IPS-11a (cell line): ENCODE data around the gene KRT27.
"Not testable (repeated sequence)": the region's sequence is repeated elsewhere in the genome, so short reads cannot be mapped to it uniquely, and the experiment has no call there.

ENCODE experiments used
- H3K4me3 ChIP-seq: one replicate; pipeline ENCODE4 v1.5.1; 2013; ENCODE audit warnings: low read depth, low read length, control low read depth

The KRT27 gene

DNA sequence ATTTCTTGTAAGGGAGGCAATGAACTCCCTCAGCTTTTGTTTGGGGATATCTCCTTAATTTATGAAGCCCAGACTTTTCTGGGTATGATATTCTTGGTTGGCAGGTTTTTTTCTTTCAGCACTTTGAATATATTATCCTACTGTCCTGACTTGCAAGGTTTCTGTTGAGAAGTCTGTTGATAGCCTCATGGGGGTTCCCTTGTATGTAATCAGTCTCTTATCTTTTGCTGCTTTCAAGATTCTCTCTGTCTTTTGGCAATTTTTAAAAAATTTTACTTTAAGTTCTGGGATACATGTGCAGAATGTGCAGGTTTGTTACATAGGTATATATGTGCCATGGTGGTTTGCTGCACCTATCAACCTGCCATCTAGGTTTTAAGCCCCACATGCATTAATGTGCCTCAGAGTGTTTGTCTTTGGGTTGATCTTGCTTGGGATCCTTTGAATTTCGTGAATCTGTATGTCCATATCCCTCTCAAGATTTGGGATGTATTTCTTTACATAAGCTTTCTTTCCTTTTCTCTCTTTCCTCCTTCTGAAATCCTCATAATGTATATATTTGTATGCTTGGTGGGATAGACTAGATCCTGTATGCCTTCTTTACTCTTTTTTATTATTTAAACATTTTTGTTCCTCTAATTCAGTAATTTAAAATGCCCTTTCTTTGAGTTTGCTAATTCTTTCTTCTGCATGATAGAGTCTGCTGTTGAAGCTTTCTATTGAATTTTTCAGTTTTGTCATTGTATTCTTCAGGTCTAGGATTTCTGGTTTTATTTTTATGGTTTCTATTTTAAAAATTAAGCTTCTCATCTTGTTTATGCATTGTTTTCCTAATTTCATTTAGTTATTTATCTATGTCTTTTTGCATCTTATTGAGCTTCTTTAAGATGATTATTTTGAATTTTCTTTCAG is 22.0 kb downstream of the KRT27 start:
- no peak overlapping the region for H3K4me3 ChIP-seq

GRCh38 chr17:40755231-40755630 is 27.1 kb downstream of the KRT27 start, which contains the start of gene KRT25:
Gene KRT25 (minus strand): TSS chr17:40755331. CDS start chr17:40755271, 60 bp downstream.
- no peak within 1 kb of the TSS for H3K4me3 ChIP-seq

GRCh38 chr17:40753804-40754203 is 28.5 kb downstream of the KRT27 start:
- H3K4me3 ChIP-seq: no peak overlapping the region

GRCh38 chr17:40751065-40751464 is 31.3 kb downstream of the KRT27 start:
- H3K4me3 ChIP-seq: no peak overlapping the region

DNA sequence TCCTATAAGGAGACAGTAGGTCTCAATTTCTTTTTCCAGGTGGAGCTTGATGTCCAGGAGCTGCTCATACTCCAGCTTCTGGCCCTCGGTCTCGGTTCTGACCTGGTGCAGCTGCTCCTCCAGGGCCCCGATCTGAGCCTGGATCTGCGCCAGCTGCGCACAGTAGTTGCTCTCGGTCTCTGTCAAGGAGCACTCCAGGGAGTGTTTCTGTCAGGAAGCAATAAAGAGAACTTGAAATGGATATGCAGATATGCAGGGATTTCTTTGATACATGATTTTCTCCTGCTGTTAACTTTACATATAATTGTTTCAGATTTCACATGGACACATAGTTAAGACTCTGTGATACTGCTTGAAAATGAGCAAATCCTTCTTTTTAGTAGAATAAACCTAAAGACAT is 32.0 kb downstream of the KRT27 start:
- no peak overlapping the region for H3K4me3 ChIP-seq

- H3K4me3 ChIP-seq: not testable (repeated sequence)
Measured at GRCh38 chr17:40748666-40749065, 33.7 kb downstream of the KRT27 start.

DNA sequence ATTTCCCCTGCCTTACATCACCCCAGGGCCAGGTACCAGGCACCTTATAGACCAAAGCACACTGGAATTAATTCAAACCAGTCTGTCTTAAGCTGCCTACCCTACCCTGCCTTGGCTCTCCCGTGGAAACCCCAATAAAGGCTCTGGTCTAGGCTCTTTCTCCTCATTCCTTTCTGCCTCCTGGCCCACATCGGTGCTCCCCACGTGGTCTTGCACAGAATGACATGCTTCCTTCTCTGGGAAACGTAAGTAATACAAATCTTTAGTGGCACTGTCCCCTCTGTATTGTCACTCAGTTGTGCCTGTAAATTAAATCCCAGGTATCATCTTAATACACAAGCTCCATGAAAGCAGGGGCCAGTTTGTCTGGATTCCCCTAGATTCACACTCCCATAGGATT is 43.8 kb downstream of the KRT27 start:
- H3K4me3 ChIP-seq: no peak overlapping the region

DNA sequence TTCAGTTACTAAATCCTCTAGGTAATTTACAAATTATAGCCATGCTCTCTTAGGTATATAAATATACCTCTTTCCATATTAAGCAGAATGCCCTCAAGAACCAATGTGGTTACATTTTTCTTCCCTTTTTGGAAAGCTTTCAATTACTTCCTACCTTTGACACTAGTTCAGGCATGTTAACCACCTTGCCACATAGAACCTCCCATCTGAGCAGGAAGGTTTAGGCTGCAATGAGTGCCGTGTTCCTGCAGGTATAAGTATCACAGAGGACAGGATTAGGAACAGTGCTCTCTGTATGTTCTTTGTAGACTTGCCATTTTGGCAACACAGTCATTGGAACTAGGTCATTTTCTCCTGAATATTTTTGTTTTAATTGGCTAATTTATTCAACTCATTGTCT is 47.3 kb downstream of the KRT27 start:
- H3K4me3 ChIP-seq: no peak overlapping the region

DNA sequence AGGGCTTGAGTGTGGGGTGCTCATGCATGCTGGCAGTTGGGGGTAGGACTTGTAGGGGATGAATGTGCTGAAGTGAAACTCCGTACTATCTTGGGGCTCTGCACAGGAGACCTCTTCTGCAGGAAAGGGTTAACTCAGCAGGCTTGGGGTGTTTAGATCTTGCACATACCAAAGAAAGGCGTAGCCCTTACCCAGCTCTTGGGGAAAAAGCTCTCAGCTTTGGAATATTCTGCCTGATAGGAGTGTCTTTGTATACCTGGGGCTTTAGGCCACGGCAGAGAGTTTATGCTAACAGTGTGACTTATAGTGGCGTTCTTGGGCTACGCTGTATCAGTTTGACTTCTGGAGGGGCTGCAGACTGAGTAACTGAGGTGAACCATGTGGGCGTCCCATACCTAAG is 48.3 kb downstream of the KRT27 start:
- H3K4me3 ChIP-seq: no peak overlapping the region

DNA sequence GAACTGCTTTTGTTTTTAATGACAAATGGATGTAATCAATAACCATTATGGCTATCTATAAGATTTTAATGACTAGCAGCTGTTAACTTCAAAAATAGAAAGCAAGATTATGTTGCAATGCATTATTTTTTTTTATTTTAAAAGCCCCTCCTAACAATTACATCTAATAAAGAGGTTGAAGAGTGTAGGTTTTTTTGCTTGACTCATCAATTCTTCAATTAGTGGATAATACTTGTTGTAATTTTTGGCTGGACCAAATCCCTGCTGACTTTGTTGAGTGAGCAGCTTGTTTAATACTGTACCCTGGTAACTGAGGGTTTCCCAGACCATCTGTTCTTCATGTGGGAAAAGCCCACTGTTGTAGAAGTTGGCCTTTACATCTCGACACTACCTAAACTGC is 51.4 kb downstream of the KRT27 start:
- H3K4me3 ChIP-seq: no peak overlapping the region

- H3K4me3 ChIP-seq: no peak overlapping the region
Measured at GRCh38 chr17:40727447-40728231, 54.7 kb downstream of the KRT27 start.

DNA sequence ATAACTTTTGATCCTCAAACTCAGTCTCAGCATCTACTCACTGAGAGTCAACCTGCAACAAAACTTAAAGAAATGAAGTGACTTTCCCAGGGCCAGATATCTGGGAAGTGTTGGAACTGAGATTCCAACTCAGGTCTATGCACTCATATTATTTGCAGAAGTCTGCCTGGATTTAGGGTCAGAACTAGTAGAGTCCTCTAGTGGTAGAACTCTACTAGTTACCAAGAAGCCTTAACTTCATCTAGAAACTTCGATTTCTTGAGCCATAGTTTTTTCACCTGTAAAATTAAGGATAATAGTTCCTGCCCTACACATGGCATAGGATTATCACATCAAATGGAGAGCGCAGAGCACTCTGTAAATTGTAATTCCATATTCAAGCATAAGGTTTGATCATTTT is 55.4 kb downstream of the KRT27 start:
- H3K4me3 ChIP-seq: no peak overlapping the region
